Liver (tissue), 3 donors: ENCODE data around the gene VSNL1.

Source experiments
- RXRA ChIP-seq, 2 donors: IDR thresholded peaks; 2 replicates each; pipeline ENCODE4 v1.6.1; 2017 to 2018; ENCODE audit warnings: antibody characterized with exemption in 2 of 2, mild to moderate bottlenecking in 1 of 2
- TAF1 ChIP-seq: conservative IDR thresholded peaks from 2 replicates; pipeline ENCODE4 v1.6.1; 2016; ENCODE audit warnings: antibody characterized with exemption, mild to moderate bottlenecking
- TF ChIP-seq, protein P1 (sequence below): IDR thresholded peaks from 2 replicates; pipeline ENCODE4 v1.6.1; 2016; ENCODE audit warnings: antibody characterized with exemption
- TF ChIP-seq, protein P2 (sequence below): fragments of 150-350 bp; IDR thresholded peaks from 2 replicates; pipeline ENCODE4 v1.5.1; 2017; ENCODE audit warnings: improper control_type of control experiment, low read depth, low read length; ENCODE audit not compliant: missing input control
- donor health status: healthy.
- donor health status: healthy.

DNA sequence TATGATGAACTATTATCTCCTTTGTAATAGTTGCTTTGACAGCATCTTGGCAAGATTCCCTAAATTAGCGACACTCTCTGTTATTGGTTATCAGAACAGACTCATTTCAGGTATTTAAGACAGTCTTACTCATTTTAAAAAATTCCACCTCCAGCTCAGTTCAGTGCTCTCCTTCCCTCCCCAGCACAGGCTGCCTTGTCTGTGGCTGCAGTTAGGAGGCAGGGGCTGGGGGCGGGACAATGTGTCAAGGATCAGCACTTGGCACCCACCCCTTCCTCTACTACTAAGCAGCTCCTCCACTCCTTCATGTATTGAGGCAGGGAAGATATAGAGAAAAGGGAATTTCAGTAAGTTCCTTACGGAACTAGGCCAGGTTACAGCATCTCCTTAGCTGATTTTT lies 85.0 kb downstream of the VSNL1 start:
- no peak for TF ChIP-seq RXRA (IDR thresholded peaks at IDR 0.05)
- no peak for TF ChIP-seq TAF1
- TF ChIP-seq, protein P1, sequence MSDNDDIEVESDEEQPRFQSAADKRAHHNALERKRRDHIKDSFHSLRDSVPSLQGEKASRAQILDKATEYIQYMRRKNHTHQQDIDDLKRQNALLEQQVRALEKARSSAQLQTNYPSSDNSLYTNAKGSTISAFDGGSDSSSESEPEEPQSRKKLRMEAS = no peak
- TF ChIP-seq, protein P2, sequence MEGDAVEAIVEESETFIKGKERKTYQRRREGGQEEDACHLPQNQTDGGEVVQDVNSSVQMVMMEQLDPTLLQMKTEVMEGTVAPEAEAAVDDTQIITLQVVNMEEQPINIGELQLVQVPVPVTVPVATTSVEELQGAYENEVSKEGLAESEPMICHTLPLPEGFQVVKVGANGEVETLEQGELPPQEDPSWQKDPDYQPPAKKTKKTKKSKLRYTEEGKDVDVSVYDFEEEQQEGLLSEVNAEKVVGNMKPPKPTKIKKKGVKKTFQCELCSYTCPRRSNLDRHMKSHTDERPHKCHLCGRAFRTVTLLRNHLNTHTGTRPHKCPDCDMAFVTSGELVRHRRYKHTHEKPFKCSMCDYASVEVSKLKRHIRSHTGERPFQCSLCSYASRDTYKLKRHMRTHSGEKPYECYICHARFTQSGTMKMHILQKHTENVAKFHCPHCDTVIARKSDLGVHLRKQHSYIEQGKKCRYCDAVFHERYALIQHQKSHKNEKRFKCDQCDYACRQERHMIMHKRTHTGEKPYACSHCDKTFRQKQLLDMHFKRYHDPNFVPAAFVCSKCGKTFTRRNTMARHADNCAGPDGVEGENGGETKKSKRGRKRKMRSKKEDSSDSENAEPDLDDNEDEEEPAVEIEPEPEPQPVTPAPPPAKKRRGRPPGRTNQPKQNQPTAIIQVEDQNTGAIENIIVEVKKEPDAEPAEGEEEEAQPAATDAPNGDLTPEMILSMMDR = no peak
